Activated CD8-positive, alpha-beta memory T cell treated with anti-CD3 and anti-CD28 coated beads for 24 hours (primary cell): ENCODE results near the gene NUDT9.
"Not testable (repeated sequence)": the region's sequence is repeated elsewhere in the genome, so short reads cannot be mapped to it uniquely, and the experiment has no call there.

Experiments used
- DNase-seq: peaks from one replicate; pipeline ENCODE4 v3.0.0-alpha.2; 2020

NUDT9 gene

GRCh38 chr4:87410157-87410556, 12.2 kb upstream of the NUDT9 start:
- no peak for DNase-seq

GRCh38 chr4:87410679-87411078, 11.7 kb upstream of the NUDT9 start:
- DNase-seq: no peak

GRCh38 chr4:87414816-87415215, 7.6 kb upstream of the NUDT9 start:
- no peak for DNase-seq

GRCh38 chr4:87416965-87417364, 5.4 kb upstream of the NUDT9 start:
- no peak for DNase-seq

GRCh38 chr4:87418410-87418809, 4.0 kb upstream of the NUDT9 start:
- DNase-seq: not testable (repeated sequence)

- no peak for DNase-seq
Measured at GRCh38 chr4:87419578-87420249, 2.7 kb upstream of the NUDT9 start.

GRCh38 chr4:87420276-87420830, 2.0 kb upstream of the NUDT9 start:
- DNase-seq: no peak

- no peak for DNase-seq
Measured at GRCh38 chr4:87423317-87424098, 1.1 kb downstream of the NUDT9 start.

GRCh38 chr4:87424099-87424543, 1.7 kb downstream of the NUDT9 start:
- not testable (repeated sequence) for DNase-seq

GRCh38 chr4:87425711-87426110, 3.3 kb downstream of the NUDT9 start:
- no peak for DNase-seq

- DNase-seq: no peak
Measured at GRCh38 chr4:87426865-87427517, 4.6 kb downstream of the NUDT9 start.

GRCh38 chr4:87427518-87427868, 5.1 kb downstream of the NUDT9 start:
- no peak for DNase-seq

- DNase-seq: no peak
Measured at GRCh38 chr4:87428979-87429378, 6.6 kb downstream of the NUDT9 start.

- DNase-seq: no peak
Measured at GRCh38 chr4:87430038-87430437, 7.7 kb downstream of the NUDT9 start.

GRCh38 chr4:87433342-87433741, 11.0 kb downstream of the NUDT9 start:
- DNase-seq: no peak

GRCh38 chr4:87442889-87443288, 20.5 kb downstream of the NUDT9 start:
- no peak for DNase-seq

GRCh38 chr4:87444741-87445140, 22.4 kb downstream of the NUDT9 start:
- no peak for DNase-seq

GRCh38 chr4:87445964-87446363, 23.6 kb downstream of the NUDT9 start:
- DNase-seq: no peak

GRCh38 chr4:87446375-87446774, 24.0 kb downstream of the NUDT9 start:
- DNase-seq: not testable (repeated sequence)

GRCh38 chr4:87451537-87451936, 29.2 kb downstream of the NUDT9 start:
- DNase-seq: no peak

- DNase-seq: no peak
Measured at GRCh38 chr4:87458913-87459312, 36.5 kb downstream of the NUDT9 start.

- DNase-seq: no peak
Measured at GRCh38 chr4:87461281-87461700, 38.9 kb downstream of the NUDT9 start.

GRCh38 chr4:87462102-87462501, 39.7 kb downstream of the NUDT9 start:
- no peak for DNase-seq
